Common myeloid progenitor, CD34-positive (primary cell): ENCODE measurements around the gene PPM1H.

Experiments used
- CTCF ChIA-PET: fragments of 350-600 bp; sonication (Branson Sonifier 250); formaldehyde crosslinking; loops from one replicate; lab custom pipeline; 2021; ENCODE audit warnings: antibody characterized with exemption; lab: Charles Lee
- POLR2A ChIA-PET: fragments of 350-600 bp; sonication (Branson Sonifier 250); formaldehyde crosslinking; loops from one replicate; lab custom pipeline; 2021; ENCODE audit warnings: antibody characterized with exemption; lab: Charles Lee
- DNase-seq, 3 donors: peaks; one replicate each; pipeline versions ENCODE4 v3.0.0 to v3.0.0-alpha.2; 2013
- H3K27ac ChIP-seq, 2 experiments: 1 replicate in 1 of 2; 2 replicates in 1 of 2; pipeline ENCODE4 v1.7.0; 2013; ENCODE audit warnings: inconsistent platforms in 2 of 2, low read length in 2 of 2, mild to moderate bottlenecking in 2 of 2, low read depth in 1 of 2, moderate library complexity in 1 of 2; ENCODE audit not compliant: severe bottlenecking in 2 of 2, insufficient read depth in 1 of 2, poor library complexity in 1 of 2
- H3K27me3 ChIP-seq, 5 experiments: replicated peaks in 2 of 5; 1 replicate in 3 of 5; 2 replicates in 2 of 5; pipeline versions ENCODE4 v1.6.1 to v1.7.0; 2013; ENCODE audit warnings: low read length in 4 of 5, mild to moderate bottlenecking in 2 of 5, moderate library complexity in 2 of 5, inconsistent platforms in 1 of 5; ENCODE audit not compliant: insufficient read depth in 5 of 5, control insufficient read depth in 4 of 5
- H3K36me3 ChIP-seq, 4 experiments: 1 replicate in 2 of 4; 2 replicates in 2 of 4; pipeline versions ENCODE4 v1.6.1 to v1.7.0; 2013; ENCODE audit warnings: low read length in 3 of 4, control low read depth in 1 of 4, mild to moderate bottlenecking in 1 of 4; ENCODE audit not compliant: control insufficient read depth in 4 of 4, insufficient read depth in 4 of 4
- H3K4me1 ChIP-seq, 4 experiments: 1 replicate in 3 of 4; 2 replicates in 1 of 4; pipeline versions ENCODE4 v1.6.1 to v1.7.1; 2013; ENCODE audit warnings: low read length in 3 of 4, mild to moderate bottlenecking in 3 of 4, control low read depth in 1 of 4, inconsistent platforms in 1 of 4, moderate library complexity in 1 of 4; ENCODE audit not compliant: control insufficient read depth in 4 of 4, insufficient read depth in 4 of 4; ENCODE audit errors: control extremely low read depth in 1 of 4
- H3K4me3 ChIP-seq, 7 experiments: 1 replicate in 4 of 7; 2 replicates in 3 of 7; pipeline versions ENCODE4 v1.5.1 to v1.7.0; 2013; ENCODE audit warnings: mild to moderate bottlenecking in 7 of 7, low read length in 6 of 7, moderate library complexity in 6 of 7, inconsistent platforms in 2 of 7, low read depth in 2 of 7, control low read depth in 1 of 7; ENCODE audit not compliant: insufficient read depth in 4 of 7, control insufficient read depth in 1 of 7; ENCODE audit errors: extremely low read depth in 1 of 7
- H3K9me3 ChIP-seq, 5 experiments: 1 replicate in 4 of 5; 2 replicates in 1 of 5; pipeline versions ENCODE4 v1.6.1 to v1.7.1; 2013; ENCODE audit warnings: low read length in 4 of 5, mild to moderate bottlenecking in 2 of 5, inconsistent platforms in 1 of 5, low read depth in 1 of 5, moderate library complexity in 1 of 5; ENCODE audit not compliant: control insufficient read depth in 4 of 5, insufficient read depth in 2 of 5; ENCODE audit errors: control extremely low read depth in 1 of 5
- WGBS: methylation state at CpG from one replicate; pipeline ENCODE4 v1.1.5; 2013; ENCODE audit not compliant: insufficient coverage; 5-methylcytosine and 5-hydroxymethylcytosine counted together

The PPM1H gene

GRCh38 chr12:62695696-62696095 is 239.3 kb downstream of the PPM1H start:
- Histone ChIP-seq H3K4me3 (no peak overlapping the region), H3K27me3 (no peaks in the 10 kb centered on the region), H3K36me3 (peaks cover 2 to 30% (median 17%) of the 10 kb centered on the region in 4 experiments), H3K27ac (no peak overlapping the region), H3K9me3 (no peaks in the 10 kb centered on the region), H3K4me1 (peaks cover 3 to 25% (median 14%) of the 10 kb centered on the region in 4 experiments)
- ChIA-PET CTCF (interaction anchor here (0.7 to 6.1 kb wide), 3 partner anchors 9 to 20 kb away, joined by 3 to 22 read pairs (median 3); no protein-coding TSS in a partner anchor), POLR2A (interaction anchor here (0.5 kb wide), 1 partner anchor 8 kb away, joined by 3 read pairs; no protein-coding TSS in a partner anchor)
- no peak for DNase-seq
- 100% methylated on average over 2 of the region's 2 CpGs for WGBS

- Histone ChIP-seq H3K27ac (no peak overlapping the region), H3K4me1 (peaks cover 3 to 25% (median 14%) of the 10 kb centered on the region in 4 experiments), H3K27me3 (no peaks in the 10 kb centered on the region), H3K36me3 (peaks cover under 1 to 35% (median 18%) of the 10 kb centered on the region in 4 experiments), H3K4me3 (no peak overlapping the region), H3K9me3 (no peaks in the 10 kb centered on the region)
- ChIA-PET POLR2A (no interaction called here), CTCF (interaction anchor here (1.2 to 6.1 kb wide), 4 partner anchors 9 to 120 kb away, joined by 3 to 22 read pairs (median 5); no protein-coding TSS in a partner anchor)
- no peak for DNase-seq
- WGBS = 100% methylated on average over 1 of the region's 3 CpGs
These were observed 240.3 kb downstream of the PPM1H start for GRCh38 chr12:62694632-62695031.

- Histone ChIP-seq H3K36me3 (peaks cover under 1 to 40% (median 21%) of the 10 kb centered on the region in 4 experiments), H3K4me1 (peaks cover 3 to 25% (median 14%) of the 10 kb centered on the region in 4 experiments), H3K27me3 (no peaks in the 10 kb centered on the region), H3K4me3 (no peak overlapping the region), H3K27ac (no peak overlapping the region), H3K9me3 (no peaks in the 10 kb centered on the region)
- CTCF ChIA-PET = interaction anchor here (1.2 to 2.2 kb wide), 3 partner anchors 9 to 119 kb away, joined by 3 to 7 read pairs (median 3); no protein-coding TSS in a partner anchor
- WGBS = 100% methylated on average over 2 of the region's 3 CpGs
- no peak for DNase-seq
- POLR2A ChIA-PET = no interaction called here
These were observed 240.8 kb downstream of the PPM1H start for GRCh38 chr12:62694116-62694515.

- Histone ChIP-seq H3K36me3 (peaks cover 2 to 46% (median 22%) of the 10 kb centered on the region in 4 experiments), H3K27ac (no peak overlapping the region), H3K27me3 (no peaks in the 10 kb centered on the region), H3K4me1 (peaks cover 3 to 25% (median 14%) of the 10 kb centered on the region in 4 experiments), H3K9me3 (no peaks in the 10 kb centered on the region), H3K4me3 (no peak overlapping the region)
- no peak for DNase-seq
- ChIA-PET CTCF (interaction anchor here (2.2 kb wide), 1 partner anchor 10 kb away, joined by 7 read pairs; no protein-coding TSS in a partner anchor), POLR2A (no interaction called here)
- WGBS = 93% methylated on average over 12 of the region's 15 CpGs
These were observed 241.4 kb downstream of the PPM1H start for GRCh38 chr12:62693376-62694050.

GRCh38 chr12:62692884-62693283 is 242.1 kb downstream of the PPM1H start:
- WGBS = no CpG with 5 or more reads among the region's 7 CpGs
- ChIA-PET POLR2A (no interaction called here), CTCF (no interaction called here)
- no peak for DNase-seq
- Histone ChIP-seq H3K36me3 (peaks cover 2 to 51% (median 25%) of the 10 kb centered on the region in 4 experiments), H3K4me3 (no peak overlapping the region), H3K9me3 (no peaks in the 10 kb centered on the region), H3K27ac (no peak overlapping the region), H3K27me3 (no peaks in the 10 kb centered on the region), H3K4me1 (peaks cover under 1 to 20% (median 9%) of the 10 kb centered on the region in 4 experiments)

GRCh38 chr12:62691309-62691708 is 243.6 kb downstream of the PPM1H start:
- H3K4me1 ChIP-seq = peaks cover 0 to 13% (median 8%) of the 10 kb centered on the region in 4 experiments
- no peak overlapping the region for H3K4me3 ChIP-seq
- WGBS = 91% methylated on average over 2 of the region's 3 CpGs
- peaks cover 2 to 58% (median 29%) of the 10 kb centered on the region in 4 experiments for H3K36me3 ChIP-seq
- CTCF ChIA-PET = interaction anchor here (1.6 to 2.0 kb wide), 2 partner anchors 13 to 17 kb away, joined by 5 to 7 read pairs; no protein-coding TSS in a partner anchor
- POLR2A ChIA-PET = no interaction called here
- no peaks in the 10 kb centered on the region for H3K27me3 ChIP-seq
- no peaks in the 10 kb centered on the region for H3K9me3 ChIP-seq
- no peak for DNase-seq
- no peak overlapping the region for H3K27ac ChIP-seq
